GM20431 (cell line): ENCODE results near the gene NAGPA.
"Not testable (repeated sequence)": the region's sequence is repeated elsewhere in the genome, so short reads cannot be mapped to it uniquely, and the experiment has no call there.

ENCODE experiments used
- in situ Hi-C: fragments of 300-500 bp; cut with MseI, MboI; formaldehyde crosslinking; loops from one replicate; pipeline ENCODE4 v1.15.0; 2020; ENCODE audit warnings: low sequenced_read_pairs; ENCODE audit not compliant: unreplicated experiment

The NAGPA gene

GRCh38 chr16:5062790-5063765, 29.3 kb upstream of the NAGPA start:
- in situ Hi-C loops, result loop anchor here (25.0 kb wide), 1 partner anchor 549 kb away; no protein-coding TSS in a partner anchor

- in situ Hi-C loops, result loop anchor here (25.0 kb wide), 1 partner anchor 550 kb away; no protein-coding TSS in a partner anchor
Measured at GRCh38 chr16:5062051-5062450, 28.3 kb upstream of the NAGPA start.

GRCh38 chr16:5060073-5060641, 26.4 kb upstream of the NAGPA start:
- in situ Hi-C loops, result loop anchor here (25.0 kb wide), 1 partner anchor 552 kb away; no protein-coding TSS in a partner anchor

- in situ Hi-C loops, result loop anchor here (25.0 kb wide), 1 partner anchor 553 kb away; no protein-coding TSS in a partner anchor
Measured at GRCh38 chr16:5059386-5060072, 25.8 kb upstream of the NAGPA start.

GRCh38 chr16:5058476-5058875, 24.7 kb upstream of the NAGPA start:
- in situ Hi-C loops, result loop anchor here (25.0 kb wide), 1 partner anchor 554 kb away; no protein-coding TSS in a partner anchor

- in situ Hi-C loops, result loop anchor here (25.0 kb wide), 1 partner anchor 556 kb away; no protein-coding TSS in a partner anchor
Measured at GRCh38 chr16:5056352-5056751, 22.6 kb upstream of the NAGPA start.

GRCh38 chr16:5054876-5055865, 21.4 kb upstream of the NAGPA start:
- in situ Hi-C loops, result loop anchor here (25.0 kb wide), 1 partner anchor 557 kb away; no protein-coding TSS in a partner anchor

- in situ Hi-C loops, result no loop called here
Measured at GRCh38 chr16:5046914-5047313, 13.2 kb upstream of the NAGPA start.

- in situ Hi-C loops, result no loop called here
Measured at GRCh38 chr16:5045499-5046115, 11.9 kb upstream of the NAGPA start.

- in situ Hi-C loops, result not testable (repeated sequence)
Measured at GRCh38 chr16:5044581-5044980, 10.8 kb upstream of the NAGPA start.

GRCh38 chr16:5044011-5044540, 10.3 kb upstream of the NAGPA start:
- in situ Hi-C loops, result no loop called here

- in situ Hi-C loops, result no loop called here
Measured at GRCh38 chr16:5042574-5043171, 8.9 kb upstream of the NAGPA start.

GRCh38 chr16:5041600-5042133, 7.9 kb upstream of the NAGPA start:
- in situ Hi-C loops, result no loop called here

GRCh38 chr16:5040451-5040850, 6.7 kb upstream of the NAGPA start:
- in situ Hi-C loops, result no loop called here

- in situ Hi-C loops, result no loop called here
Measured at GRCh38 chr16:5036228-5037156, 2.8 kb upstream of the NAGPA start.

- in situ Hi-C loops, result no loop called here
Measured at GRCh38 chr16:5035909-5036227, 2.1 kb upstream of the NAGPA start.

- in situ Hi-C loops, result no loop called here
Measured at GRCh38 chr16:5034167-5034523, 410 bp upstream of the NAGPA start.
